ENCODE measurements around the gene AMFR.

Gene AMFR

DNA sequence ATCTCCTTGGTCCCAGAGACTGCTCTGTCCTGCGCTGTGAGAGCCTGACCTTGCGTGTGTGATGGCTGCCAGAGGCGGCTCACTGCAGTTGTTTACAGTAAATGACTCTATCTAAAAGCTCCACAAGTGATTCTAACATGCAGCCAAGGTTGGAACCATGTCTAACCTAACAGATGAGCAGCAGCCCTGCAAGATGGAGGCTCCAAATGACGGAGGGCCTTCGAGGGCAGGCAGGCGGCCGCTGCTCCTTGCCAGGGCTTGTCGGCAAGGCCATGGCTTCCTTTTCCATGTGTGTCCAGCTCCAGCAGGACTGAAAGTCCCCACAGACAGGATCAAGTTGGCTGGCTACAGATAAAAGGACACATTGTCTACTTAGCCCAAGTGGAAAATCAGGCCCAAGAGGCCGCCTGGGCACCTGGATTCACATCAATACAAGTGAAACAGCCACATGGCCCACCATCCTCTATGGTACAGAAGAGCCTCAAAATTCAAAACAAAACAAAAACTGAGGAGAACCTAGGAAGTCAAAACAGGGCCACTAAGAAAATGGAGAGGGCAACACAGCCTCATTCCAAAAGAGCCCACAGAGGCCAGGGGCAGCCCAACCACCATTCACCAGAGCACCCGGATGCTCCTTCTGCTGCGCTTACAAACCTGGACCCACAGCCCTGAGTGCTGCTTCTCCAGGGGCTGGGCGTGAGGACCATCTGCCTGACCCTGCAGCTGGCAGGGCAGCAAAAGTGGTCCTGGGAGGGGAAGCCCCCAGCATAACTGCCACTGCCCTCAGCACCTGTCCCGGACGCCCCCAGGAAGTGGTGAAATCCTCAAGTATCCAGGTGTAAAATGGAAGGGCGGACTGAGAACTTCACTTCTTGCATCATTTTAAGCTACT is 65.0 kb downstream of the AMFR start:
- DNase-seq: no peak

DNA sequence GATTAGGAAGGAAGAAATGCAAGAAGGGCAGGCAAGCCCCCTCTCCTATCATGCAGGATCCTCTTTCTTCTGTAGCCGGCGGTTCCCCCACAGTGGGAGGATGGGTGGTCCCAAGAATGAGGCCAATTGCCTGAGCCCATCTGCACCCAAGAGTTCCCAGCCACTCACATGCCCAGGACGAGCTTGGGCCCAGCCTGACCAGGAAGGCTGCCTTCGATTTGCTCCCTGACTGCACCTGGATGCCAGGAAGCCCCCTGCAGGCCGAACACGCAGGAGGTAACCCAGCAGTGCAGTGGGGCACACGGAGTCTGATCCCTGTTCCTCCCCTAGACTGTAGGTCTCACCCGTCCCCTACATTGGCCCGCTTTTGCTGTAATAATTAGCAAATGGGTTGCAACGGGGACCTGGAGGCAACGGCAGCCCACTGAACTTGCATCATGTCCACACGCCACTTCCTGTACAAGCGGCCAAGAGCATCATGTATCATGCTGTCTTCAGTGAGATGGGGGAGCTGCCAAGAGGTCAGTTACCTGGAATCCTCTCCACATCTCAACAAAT is 67.5 kb downstream of the AMFR start:
- DNase-seq: no peak

DNA sequence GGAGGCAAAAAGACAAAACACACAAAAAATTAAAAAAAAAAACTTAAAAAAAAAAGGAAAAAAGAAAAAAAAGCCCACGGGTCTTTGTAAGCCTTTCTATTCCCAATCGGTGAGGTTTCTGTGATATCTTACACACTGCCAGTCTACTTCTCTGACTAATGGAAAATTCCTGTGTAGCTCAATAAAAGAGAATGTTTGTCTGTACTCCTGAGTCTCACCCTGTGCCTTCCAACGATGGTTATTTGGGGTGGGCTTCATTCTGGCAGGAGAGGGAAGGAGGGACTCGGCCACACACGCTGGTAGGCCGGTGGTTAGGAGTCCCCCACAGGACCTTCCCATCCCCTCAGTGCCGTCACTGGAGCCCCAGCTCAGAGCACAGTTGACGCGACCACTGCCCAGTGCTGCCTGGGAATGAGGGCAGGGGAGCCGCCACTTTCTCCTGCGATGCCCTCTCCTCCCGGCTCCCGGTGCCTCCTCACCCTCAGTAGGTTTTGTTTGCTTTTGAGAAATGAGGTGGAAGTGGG is 68.0 kb downstream of the AMFR start:
- no peak for DNase-seq

DNA sequence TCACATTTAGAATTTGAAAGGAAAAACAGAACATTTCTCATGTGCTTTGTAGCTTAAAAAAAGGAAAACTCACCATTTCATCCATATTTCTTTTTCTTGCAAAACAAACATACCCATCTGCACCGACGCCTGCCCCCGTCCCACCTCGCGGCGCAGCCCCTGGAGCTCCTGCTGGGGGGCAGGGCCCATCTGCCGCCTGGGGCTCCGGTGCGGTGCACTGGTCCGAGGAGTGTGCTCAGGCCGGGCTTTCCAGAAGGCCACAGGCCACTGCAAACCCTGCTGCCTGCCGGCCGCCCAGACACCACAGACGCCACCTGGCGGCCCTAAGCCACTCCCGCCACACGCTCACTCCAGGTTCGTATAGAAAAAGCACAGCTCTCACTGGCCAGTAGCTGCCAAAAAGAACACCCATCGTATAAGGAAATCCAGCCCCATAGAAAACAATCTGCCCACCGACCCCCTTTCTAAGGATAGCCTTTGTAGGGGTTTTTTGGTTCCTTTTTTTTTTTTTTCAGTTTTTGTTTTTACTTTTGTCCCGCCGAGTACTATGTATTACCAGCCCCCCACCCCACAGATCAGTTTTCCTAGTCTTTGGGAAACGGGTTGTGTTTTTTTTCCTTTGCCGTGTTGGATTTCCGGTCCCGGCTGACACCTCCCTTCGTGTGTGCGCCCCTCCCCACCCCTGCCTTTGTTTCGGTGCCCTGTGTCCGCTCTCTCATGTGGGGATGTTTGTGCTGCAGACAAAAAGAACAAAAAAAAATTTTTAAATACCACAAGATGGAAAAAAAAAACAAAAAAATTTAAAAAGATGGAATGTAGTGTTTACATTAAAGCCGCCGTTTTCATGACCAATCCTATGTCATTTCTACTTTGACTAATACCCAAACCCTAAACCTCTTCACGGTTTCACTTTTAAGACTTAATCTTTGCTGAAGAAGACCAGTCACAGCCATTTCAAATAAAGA is 68.8 kb downstream of the AMFR start:
- DNase-seq: peak; percentile 63 to 68

- no peak for DNase-seq
These were observed 69.5 kb downstream of the AMFR start for GRCh38 chr16:56355786-56356275.

GRCh38 chr16:56355221-56355620 is 70.1 kb downstream of the AMFR start:
- no peak for DNase-seq

DNA sequence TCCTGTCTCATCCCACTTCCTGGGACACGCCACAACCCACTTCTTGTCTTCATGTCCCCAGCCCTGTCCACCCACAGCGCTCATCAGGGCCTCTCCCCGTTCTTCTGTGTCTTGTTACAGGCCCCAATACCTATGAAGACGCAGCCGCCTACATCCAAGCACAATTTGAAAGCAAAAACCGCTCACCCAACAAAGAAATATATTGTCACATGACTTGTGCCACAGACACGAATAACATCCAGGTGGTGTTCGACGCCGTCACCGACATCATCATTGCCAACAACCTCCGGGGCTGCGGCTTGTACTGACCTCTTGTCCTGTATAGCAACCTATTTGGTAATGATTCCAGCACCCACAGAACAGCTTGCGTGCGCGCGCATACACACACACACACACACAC is 70.6 kb downstream of the AMFR start:
- DNase-seq: no peak

DNA sequence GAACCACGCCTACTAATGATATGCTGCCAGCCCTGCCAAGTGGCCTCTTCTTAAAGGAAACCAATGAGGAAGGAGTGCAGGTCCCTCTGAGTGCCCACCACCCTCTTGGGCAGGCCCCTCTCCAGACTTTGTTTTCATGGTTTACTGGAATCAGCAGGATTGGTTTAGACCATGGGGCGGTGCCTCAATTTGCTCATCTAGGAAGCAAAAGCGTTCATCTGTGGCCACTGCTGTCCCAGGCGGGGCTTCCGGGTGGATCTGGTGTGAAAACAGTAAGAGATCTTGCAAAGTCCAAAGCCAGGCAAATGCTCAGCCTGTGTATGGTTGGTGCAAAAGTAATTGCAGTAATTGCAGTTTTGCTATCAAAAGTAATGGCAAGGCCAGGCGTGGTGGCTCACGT is 71.3 kb downstream of the AMFR start:
- no peak for DNase-seq

GRCh38 chr16:56353054-56353921 is 72.1 kb downstream of the AMFR start:
- no peak for DNase-seq

DNA sequence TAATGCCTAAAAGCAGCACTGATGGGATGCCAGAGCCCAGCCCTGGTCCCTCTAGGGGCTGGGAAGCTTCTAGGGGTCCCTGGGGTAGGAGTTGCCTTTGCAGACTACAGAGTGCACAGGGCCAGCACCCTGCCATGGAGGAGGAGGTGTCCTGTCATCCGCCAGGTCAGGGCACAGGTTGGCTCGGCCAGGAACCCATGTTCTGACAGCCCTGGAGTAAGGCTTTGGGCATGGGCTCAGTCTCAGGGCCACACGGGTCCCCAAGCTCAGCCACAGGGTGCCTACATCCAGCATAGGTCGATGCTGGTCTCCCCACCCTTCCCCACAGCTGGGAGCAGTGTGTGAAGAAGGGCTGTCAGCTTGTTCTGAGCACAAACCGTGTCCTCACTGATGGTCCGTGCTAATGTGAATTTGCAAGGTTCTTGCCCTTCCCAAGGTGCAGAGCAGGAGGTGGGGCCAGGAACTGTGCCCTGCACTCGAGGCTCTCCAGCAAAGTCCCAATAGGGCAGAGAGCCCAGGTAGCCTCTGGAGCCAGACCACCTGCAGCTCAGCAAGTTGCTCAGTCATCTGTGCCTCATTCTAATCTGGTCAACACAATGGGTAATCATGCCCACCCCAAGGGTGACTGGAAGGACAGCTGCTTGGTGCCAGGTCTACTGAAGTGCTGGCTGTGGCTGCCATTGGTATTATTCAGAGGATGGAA is 72.8 kb downstream of the AMFR start:
- DNase-seq: no peak

GRCh38 chr16:56351481-56351880 is 73.9 kb downstream of the AMFR start:
- no peak for DNase-seq

- DNase-seq: no peak
These were observed 74.6 kb downstream of the AMFR start for GRCh38 chr16:56350491-56351405.

- no peak for DNase-seq
These were observed 75.6 kb downstream of the AMFR start for GRCh38 chr16:56349711-56350161.

DNA sequence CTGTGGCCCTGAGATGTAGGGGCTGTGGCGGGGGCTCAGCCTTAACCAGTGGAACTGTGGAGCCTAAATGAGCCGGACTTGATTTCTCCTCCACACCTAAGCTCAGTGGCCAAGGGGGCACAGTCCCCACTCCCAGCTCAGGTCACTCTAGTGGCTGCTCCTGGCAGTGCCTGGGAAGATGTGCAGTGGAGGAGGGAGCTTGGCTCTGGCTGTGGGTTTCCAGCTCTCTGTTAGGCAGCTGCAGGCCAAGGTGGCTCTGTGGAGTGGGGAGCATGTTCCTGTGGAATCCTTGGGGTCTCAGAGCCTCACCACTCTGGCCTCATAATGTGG is 76.3 kb downstream of the AMFR start:
- DNase-seq: no peak

DNA sequence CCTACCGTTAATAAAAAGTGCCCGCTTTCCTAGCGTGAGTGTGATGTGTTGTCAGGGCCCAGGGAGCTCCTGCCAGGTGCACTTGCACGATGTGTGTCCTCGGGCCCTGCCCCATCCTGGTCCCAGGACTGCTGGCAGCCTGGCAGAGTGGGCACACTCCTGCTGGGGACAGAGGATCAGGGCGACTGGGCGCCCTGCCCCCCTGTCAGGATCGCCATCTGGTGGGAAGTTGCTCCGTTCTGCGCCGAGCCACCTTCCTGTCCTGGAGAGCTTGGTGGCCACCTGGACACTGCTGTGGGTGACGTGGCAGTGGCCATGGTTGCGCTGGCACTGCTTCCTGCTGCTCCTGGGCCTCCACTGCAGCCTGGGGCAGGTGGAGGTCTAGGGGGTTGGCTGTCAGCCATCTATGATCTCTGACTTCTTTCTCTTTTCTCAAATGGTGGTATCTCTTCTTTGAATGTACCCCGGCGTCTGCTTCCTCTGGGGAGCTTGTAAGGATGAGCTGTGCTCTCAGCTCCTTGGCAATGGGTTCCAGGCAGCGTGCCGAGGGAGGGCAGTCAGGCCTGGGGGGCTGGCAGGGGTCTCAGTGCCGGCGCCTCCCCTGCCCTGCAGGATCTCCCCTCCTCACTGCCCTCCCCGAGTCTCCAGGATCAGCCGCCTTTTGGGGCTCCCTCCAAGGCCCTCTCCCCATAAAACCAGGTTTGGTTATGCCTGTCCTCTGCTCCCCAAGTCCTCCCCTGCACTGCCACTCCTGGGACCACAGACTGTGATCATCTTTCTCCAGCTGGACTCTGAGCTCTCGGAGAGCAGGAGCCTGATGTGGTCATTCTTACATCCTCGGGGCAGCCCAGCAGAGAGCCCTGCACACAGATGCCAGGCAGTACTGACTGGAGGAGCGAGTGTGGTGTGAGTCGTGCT is 76.9 kb downstream of the AMFR start:
- DNase-seq: peak in 1 of 2 experiments; percentile 33

DNA sequence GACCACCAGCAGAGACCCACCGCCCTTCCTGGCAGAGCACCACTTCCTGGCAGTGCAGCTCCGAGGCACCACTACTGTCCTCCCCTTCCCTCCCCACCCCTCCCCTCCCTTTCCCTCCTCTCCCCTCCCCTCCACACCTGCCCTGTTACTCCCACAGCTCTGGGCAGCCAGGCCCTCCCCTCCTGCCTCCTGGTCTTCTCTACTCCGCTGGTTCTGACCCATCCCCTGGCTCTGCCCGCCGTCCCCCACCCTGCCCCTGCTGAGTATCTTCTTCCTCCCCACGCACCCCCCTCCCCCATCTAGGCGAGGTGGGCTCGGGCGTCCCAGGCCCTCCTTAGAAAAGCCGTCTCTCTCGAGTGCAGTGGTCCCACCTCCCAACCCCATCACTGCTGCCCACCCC is 77.7 kb downstream of the AMFR start:
- DNase-seq: no peak

DNA sequence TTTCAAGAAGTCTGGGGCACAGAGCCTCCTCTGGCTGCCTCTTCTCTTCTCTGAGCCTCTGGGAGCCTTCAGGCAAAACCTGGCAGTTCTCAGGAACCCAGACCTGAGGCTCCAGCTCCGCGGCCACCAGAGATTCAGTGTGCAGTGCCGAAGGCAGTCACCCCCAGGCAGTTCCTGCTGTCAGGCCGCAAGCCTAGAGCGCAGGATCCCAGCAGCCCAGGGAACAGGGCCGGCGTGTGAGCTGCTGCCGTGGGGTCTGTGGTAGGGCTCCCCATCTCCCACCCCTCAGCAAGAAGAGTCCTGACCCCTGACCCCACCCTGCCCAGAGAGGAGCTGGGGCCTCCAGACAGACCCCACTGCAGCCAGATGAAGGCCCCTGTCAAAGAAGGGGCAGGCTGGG is 78.2 kb downstream of the AMFR start:
- DNase-seq: no peak

GRCh38 chr16:56346131-56346890 is 79.0 kb downstream of the AMFR start:
- no peak for DNase-seq
